Body of pancreas (tissue), 4 donors: ENCODE measurements around the gene POT1. TPM values are rescaled to one million over a fixed set of nuclear protein-coding genes. Genes with fewer than 3 reads are reported as not detected.

Experiments used
- ATAC-seq: fragments of 150-250 bp; one replicate; pipeline ENCODE4 v1.9.1; 2016
- DNase-seq, 4 donors: peaks; one replicate each; pipeline ENCODE4 v3.0.0-alpha.2; 2019
- H3K27ac ChIP-seq, 4 donors: fragments of 200-600 bp; sonication (generic); 1 replicate in 3 of 4; 2 replicates in 1 of 4; pipeline versions ENCODE4 v1.5.1 to v1.6.1; 2016 to 2019; ENCODE audit warnings: mild to moderate bottlenecking in 1 of 4, mixed read lengths in 1 of 4, moderate library complexity in 1 of 4
- H3K27me3 ChIP-seq, 2 donors: fragments of 200-600 bp; sonication (generic); one replicate each; pipeline ENCODE4 v1.6.0; 2016; ENCODE audit warnings: mild to moderate bottlenecking in 1 of 2
- H3K36me3 ChIP-seq, 2 donors: fragments of 200-600 bp; sonication (generic); replicated peaks in 1 of 2; 2 replicates each; pipeline ENCODE4 v1.5.1; 2016; ENCODE audit warnings: low read depth in 2 of 2; ENCODE audit not compliant: insufficient read depth in 1 of 2
- H3K4me1 ChIP-seq: fragments of 200-600 bp; sonication (generic); one replicate; pipeline ENCODE4 v1.6.0; 2016
- H3K4me3 ChIP-seq, 2 donors: fragments of 200-600 bp; sonication (generic); 1 replicate in 1 of 2; 2 replicates in 1 of 2; pipeline ENCODE4 v1.5.1; 2016 to 2019
- H3K9me3 ChIP-seq, 3 donors: fragments of 200-600 bp; sonication (generic); 1 replicate in 2 of 3; 2 replicates in 1 of 3; pipeline ENCODE4 v1.5.1; 2016
- POLR2A ChIP-seq, 3 donors: fragments of 450-650 bp; IDR thresholded peaks; one replicate each; pipeline ENCODE4 v1.6.1; 2016; ENCODE audit warnings: antibody characterized with exemption in 3 of 3, mild to moderate bottlenecking in 2 of 3
- WGBS, 2 donors: methylation state at CpG; one replicate each; pipeline ENCODE4 v1.1.5; 2017; 5-methylcytosine and 5-hydroxymethylcytosine counted together
- intact Hi-C: fragments of 100-400 bp; cut with DNase I; formaldehyde crosslinking; loops from one replicate; pipeline ENCODE4 v1.15.1; 2023
- total RNA-seq, 2 donors: library from RNA; depleted of rRNA; stranded (reverse); fragments of >200 nt; gene quantifications; one replicate each; pipeline ENCODE4 v1.1.0, GENCODE V29; 2016
- TF ChIP-seq, protein P1 (sequence below), 7 experiments: fragments of 450-650 bp in 4 of 7; fragments of 200-600 bp in 3 of 7; sonication (generic) in 3 of 7; IDR thresholded peaks; one replicate each; pipeline ENCODE4 v1.5.1; 2016 to 2019; ENCODE audit warnings: antibody characterized with exemption in 7 of 7

POT1 gene
- total RNA-seq, 2 donors from 2014 or later: 3.3 to 5.4 TPM

DNA sequence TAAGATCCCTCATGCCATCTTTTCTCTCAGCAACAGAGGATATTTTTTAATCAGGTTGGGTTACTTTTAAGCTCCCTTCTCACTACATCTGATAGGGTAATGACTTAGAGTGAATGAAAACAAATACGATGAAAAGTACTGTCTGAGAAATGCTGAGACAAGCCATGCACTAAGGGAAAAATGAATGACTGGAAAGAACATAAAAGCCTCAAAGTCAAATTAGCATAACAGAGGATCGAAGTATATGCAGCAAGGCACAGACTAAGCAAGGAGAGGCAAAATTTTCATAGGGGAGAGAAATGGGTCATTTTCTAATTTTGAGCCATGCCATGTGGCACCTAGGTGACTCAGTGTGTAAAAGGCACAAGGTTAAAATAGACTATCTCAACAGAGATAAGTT is 8.5 kb upstream of the POT1 start:
- DNase-seq (no peak), ATAC-seq (no peak)
- TF ChIP-seq POLR2A (IDR thresholded peaks at IDR 0.05): no peak
- TF ChIP-seq, protein P1, sequence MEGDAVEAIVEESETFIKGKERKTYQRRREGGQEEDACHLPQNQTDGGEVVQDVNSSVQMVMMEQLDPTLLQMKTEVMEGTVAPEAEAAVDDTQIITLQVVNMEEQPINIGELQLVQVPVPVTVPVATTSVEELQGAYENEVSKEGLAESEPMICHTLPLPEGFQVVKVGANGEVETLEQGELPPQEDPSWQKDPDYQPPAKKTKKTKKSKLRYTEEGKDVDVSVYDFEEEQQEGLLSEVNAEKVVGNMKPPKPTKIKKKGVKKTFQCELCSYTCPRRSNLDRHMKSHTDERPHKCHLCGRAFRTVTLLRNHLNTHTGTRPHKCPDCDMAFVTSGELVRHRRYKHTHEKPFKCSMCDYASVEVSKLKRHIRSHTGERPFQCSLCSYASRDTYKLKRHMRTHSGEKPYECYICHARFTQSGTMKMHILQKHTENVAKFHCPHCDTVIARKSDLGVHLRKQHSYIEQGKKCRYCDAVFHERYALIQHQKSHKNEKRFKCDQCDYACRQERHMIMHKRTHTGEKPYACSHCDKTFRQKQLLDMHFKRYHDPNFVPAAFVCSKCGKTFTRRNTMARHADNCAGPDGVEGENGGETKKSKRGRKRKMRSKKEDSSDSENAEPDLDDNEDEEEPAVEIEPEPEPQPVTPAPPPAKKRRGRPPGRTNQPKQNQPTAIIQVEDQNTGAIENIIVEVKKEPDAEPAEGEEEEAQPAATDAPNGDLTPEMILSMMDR (IDR thresholded peaks at IDR 0.05): no peak
- 72 to 82% methylated on average over 2 of the region's 2 CpGs for WGBS, 2 donors
- no peak overlapping the region for H3K4me3 ChIP-seq
- H3K4me1 ChIP-seq: no peaks in the 10 kb centered on the region
- no peaks in the 10 kb centered on the region for H3K36me3 ChIP-seq
- no peaks in the 10 kb centered on the region for H3K9me3 ChIP-seq
- intact Hi-C loops: no loop called here
- no peaks in the 10 kb centered on the region for H3K27me3 ChIP-seq
- no peak overlapping the region for H3K27ac ChIP-seq

DNA sequence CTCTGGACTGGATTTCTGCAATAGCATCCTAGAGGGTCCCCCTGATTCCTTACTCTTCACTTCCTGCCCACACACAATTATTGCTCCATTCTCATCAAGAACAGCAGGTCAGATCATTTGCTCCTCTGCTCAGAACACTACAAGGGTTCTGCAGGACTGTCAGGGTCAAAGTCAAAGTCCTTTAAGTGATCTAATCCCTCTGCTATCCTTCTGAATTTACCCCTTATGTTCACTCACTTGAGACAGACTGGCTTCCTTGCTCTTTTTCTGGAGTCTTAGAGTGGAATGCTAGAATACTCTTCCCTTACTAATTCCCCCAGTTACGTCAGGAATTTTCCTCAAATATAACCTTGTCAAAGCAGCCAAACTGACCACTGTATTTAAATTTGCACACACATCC is 7.5 kb upstream of the POT1 start:
- TF ChIP-seq, protein P1 (IDR thresholded peaks at IDR 0.05): no peak
- TF ChIP-seq POLR2A (IDR thresholded peaks at IDR 0.05): no peak
- H3K9me3 ChIP-seq: no peaks in the 10 kb centered on the region
- H3K36me3 ChIP-seq: no peaks in the 10 kb centered on the region
- H3K4me1 ChIP-seq: no peaks in the 10 kb centered on the region
- WGBS, 2 donors: 93 to 96% methylated on average over 1 of the region's 1 CpG
- DNase-seq (no peak), ATAC-seq (no peak)
- intact Hi-C loops: no loop called here
- no peaks in the 10 kb centered on the region for H3K27me3 ChIP-seq
- H3K4me3 ChIP-seq: no peak overlapping the region
- H3K27ac ChIP-seq: no peak overlapping the region

DNA sequence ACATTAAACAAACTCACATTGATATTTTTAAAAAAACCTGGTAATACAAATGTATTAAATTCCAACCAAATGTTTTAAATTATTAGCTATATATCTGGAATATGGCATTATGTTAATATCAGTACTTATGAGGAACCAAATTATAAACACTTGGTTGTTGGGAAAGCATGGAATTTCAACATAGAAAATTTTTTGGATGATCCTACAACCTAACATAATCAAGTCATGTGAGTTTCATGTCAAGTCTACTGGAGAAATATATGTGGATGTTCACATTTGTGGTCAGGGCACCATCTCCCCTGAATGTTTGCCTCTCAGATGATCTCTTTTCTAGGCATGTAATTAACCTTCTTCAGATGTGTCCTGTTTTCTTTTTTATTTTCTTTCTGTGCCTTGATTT is 5.2 kb upstream of the POT1 start:
- TF ChIP-seq POLR2A (IDR thresholded peaks at IDR 0.05): no peak
- TF ChIP-seq, protein P1 (IDR thresholded peaks at IDR 0.05): no peak
- Histone ChIP-seq H3K4me3 (no peak overlapping the region), H3K27ac (no peak overlapping the region), H3K9me3 (no peaks in the 10 kb centered on the region), H3K4me1 (no peaks in the 10 kb centered on the region), H3K27me3 (no peaks in the 10 kb centered on the region), H3K36me3 (no peaks in the 10 kb centered on the region)
- no peak for DNase-seq
- intact Hi-C loops: no loop called here
- ATAC-seq: no peak

DNA sequence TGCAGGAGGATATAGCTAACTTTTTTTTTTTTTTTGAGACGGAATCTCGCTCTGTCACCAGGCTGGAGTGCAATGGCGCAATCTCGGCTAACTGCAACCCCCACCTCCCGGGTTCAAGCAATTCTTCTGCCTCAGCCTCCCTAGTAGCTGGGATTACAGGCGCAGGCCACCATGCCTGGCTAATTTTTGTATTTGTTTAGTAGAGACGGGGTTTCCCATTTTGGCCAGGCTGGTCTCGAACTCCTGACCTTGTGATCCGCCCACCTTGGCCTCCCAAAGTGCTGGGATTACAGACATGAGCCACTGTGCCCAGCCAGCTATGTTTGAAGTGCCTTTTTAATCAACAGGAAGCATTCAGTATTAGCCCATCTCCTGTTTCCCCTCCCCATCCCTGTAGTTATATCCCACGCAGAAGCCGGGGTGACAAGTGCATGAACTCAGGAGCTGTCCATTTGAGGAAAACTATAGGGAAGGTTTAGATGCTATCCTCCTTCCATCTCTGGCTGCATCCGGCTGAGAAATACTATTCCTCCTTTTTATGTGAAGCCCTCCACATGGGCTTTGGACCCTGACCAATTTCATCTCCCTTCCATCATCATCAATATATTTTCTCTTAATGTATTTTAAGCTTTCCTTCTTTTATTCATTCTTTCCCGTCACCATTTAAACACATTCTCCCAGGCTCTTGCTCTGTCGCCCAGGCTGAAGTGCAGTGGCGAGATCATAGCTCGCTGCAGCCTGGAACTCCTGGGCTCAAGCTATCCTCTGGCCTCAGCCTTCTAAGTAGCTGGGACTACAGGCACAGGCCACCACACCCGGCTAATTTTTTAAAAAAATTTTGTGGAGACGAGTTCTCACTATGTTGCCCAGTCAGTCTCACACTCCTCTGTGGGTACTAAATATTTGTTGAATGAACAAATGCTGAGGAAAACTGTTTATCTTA is 1.3 kb upstream of the POT1 start:
- DNase-seq (no peak), ATAC-seq (no peak)
- intact Hi-C loops: no loop called here
- no peaks in the 10 kb centered on the region for H3K9me3 ChIP-seq
- H3K4me1 ChIP-seq: peaks cover 7% of the 10 kb centered on the region
- no peak overlapping the region for H3K27ac ChIP-seq
- 78 to 83% methylated on average over 18 of the region's 18 CpGs for WGBS, 2 donors
- H3K27me3 ChIP-seq: no peaks in the 10 kb centered on the region
- no peak overlapping the region for H3K4me3 ChIP-seq
- no peaks in the 10 kb centered on the region for H3K36me3 ChIP-seq
- TF ChIP-seq POLR2A (IDR thresholded peaks at IDR 0.05): no peak
- TF ChIP-seq, protein P1 (IDR thresholded peaks at IDR 0.05): no peak
